ENCODE data around the gene CYSTM1. TPM values are rescaled to one million over a fixed set of nuclear protein-coding genes. Genes with fewer than 3 reads are reported as not detected.

The CYSTM1 gene
- total RNA-seq, 4 donors from 2014 or later = 44.9 to 77.6 (median 63.5) TPM

DNA sequence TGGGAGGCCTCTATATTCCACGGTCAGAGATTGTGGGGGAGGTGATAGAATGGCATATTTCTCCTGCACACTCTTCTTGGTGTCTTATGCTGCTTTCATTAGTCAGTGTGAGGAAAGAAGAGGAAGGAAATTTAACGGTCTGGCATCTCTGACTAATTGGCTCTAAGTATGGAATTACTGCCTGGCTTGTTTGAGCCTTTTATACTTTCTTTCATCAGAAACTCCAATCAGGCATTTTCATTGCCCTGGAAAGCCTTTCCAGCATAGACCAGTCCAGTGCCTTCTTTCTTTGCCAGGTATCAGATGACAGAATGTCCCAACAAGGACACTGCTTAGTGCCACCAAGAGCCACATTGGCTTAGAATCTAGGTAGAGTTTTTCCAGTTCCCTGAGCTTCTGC is 30.2 kb downstream of the CYSTM1 start:
- Histone ChIP-seq H3K4me3 (no peak overlapping the region), H3K9me3 (no peaks in the 10 kb centered on the region), H3K4me1 (peaks cover 0 to 9% (median 0%) of the 10 kb centered on the region in 4 donors), H3K36me3 (peaks cover 0 to 7% (median 0%) of the 10 kb centered on the region in 3 donors), H3K27ac (no peak overlapping the region), H3K27me3 (no peaks in the 10 kb centered on the region)
- no peak for DNase-seq (ENCODE audit: low spot score in 2 of 2)
- no peak for TF ChIP-seq CTCF (IDR thresholded peaks at IDR 0.05)
- no peak for TF ChIP-seq EP300 (IDR thresholded peaks at IDR 0.05)
- TF ChIP-seq POLR2A (IDR thresholded peaks at IDR 0.05) = no peak
- WGBS, 2 donors = 28 to 36% methylated on average over 2 of the region's 2 CpGs

DNA sequence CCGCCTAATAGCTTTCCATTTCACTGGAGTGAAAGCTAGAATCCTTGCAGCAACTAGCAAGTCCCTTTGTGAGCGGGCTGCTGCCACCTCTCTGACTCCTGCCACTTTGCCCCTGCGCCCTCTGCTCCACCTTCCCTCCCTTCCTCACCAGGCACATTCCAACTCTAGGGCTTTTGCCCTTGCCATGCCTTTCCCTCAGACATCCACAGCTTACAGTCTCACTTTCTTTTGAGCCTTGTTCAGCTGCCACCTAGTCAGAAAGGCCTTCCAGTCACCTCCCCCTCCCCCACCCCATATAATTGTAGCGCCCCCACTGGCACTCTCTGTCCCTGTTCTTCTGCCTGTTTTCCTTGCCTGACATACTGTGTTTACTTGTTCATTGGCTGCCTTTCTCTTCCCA is 31.0 kb downstream of the CYSTM1 start:
- H3K27ac ChIP-seq = no peak overlapping the region
- no peak for DNase-seq (ENCODE audit: low spot score in 2 of 2)
- TF ChIP-seq POLR2A (IDR thresholded peaks at IDR 0.05) (no peak), CTCF (IDR thresholded peaks at IDR 0.05) (no peak), EP300 (IDR thresholded peaks at IDR 0.05) (no peak)
- no peak overlapping the region for H3K4me3 ChIP-seq
- peaks cover 0 to 9% (median 0%) of the 10 kb centered on the region in 4 donors for H3K4me1 ChIP-seq
- no peaks in the 10 kb centered on the region for H3K27me3 ChIP-seq
- WGBS, 2 donors = 71 to 77% methylated on average over 4 of the region's 4 CpGs
- H3K36me3 ChIP-seq = peaks cover 0 to 7% (median 0%) of the 10 kb centered on the region in 3 donors
- H3K9me3 ChIP-seq = no peaks in the 10 kb centered on the region

DNA sequence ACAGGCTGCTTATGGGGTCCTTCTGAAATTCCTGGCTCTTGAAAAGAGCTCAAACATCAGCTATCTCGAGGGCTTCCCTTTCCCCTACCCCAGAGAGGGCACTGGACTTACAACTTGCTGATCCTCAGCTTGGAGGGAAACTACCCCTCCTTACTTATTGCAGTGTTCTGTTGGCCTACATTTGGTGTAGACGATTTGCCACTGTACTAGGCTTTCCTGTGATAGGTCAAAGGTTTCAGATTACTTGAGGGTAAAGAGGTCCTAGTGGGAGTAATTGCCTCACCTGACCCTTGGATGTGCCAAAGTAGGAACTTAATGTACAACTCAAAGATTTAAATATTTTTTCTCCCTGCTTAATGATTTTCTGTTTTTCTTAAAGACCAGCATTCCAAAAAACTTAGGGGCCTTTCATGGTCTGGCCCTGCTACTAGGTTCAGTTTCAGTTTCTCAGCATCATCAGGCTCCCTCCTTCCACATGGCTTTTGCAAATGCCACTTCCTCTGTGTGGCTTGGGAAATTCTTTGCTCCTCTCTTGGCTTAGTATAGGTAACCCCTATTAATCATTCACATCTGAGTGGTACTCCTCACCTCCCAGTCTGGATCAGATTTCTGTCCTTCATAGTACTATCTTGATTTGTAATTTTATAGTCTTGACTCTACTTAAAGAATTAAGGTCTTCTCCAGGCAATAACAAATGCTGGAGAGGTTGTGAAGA is 32.4 kb downstream of the CYSTM1 start:
- Histone ChIP-seq H3K4me3 (no peak overlapping the region), H3K36me3 (peaks cover 0 to 7% (median 0%) of the 10 kb centered on the region in 3 donors), H3K9me3 (no peaks in the 10 kb centered on the region), H3K27me3 (no peaks in the 10 kb centered on the region), H3K4me1 (peaks cover 0 to 9% (median 0%) of the 10 kb centered on the region in 4 donors), H3K27ac (no peak overlapping the region)
- TF ChIP-seq POLR2A (IDR thresholded peaks at IDR 0.05) (no peak), CTCF (IDR thresholded peaks at IDR 0.05) (no peak), EP300 (IDR thresholded peaks at IDR 0.05) (no peak)
- WGBS, 2 donors = 43 to 65% methylated on average over 2 of the region's 2 CpGs
- no peak for DNase-seq (ENCODE audit: low spot score in 2 of 2)

- H3K4me3 ChIP-seq = no peak overlapping the region
- H3K4me1 ChIP-seq = peaks cover 0 to 9% (median 0%) of the 10 kb centered on the region in 4 donors
- no peaks in the 10 kb centered on the region for H3K27me3 ChIP-seq
- no peak overlapping the region for H3K27ac ChIP-seq
- H3K9me3 ChIP-seq = no peaks in the 10 kb centered on the region
- DNase-seq (ENCODE audit: low spot score in 2 of 2) = no peak
- H3K36me3 ChIP-seq = peaks cover 0 to 7% (median 0%) of the 10 kb centered on the region in 3 donors
- TF ChIP-seq EP300 (IDR thresholded peaks at IDR 0.05) (no peak), CTCF (IDR thresholded peaks at IDR 0.05) (no peak), POLR2A (IDR thresholded peaks at IDR 0.05) (no peak)
Measured at GRCh38 chr5:140208065-140208464, 33.1 kb downstream of the CYSTM1 start.

GRCh38 chr5:140213370-140213983 is 38.5 kb downstream of the CYSTM1 start:
- WGBS, 2 donors = 96 to 97% methylated on average over 1 of the region's 1 CpG
- Histone ChIP-seq H3K9me3 (no peaks in the 10 kb centered on the region), H3K27ac (no peak overlapping the region), H3K27me3 (no peaks in the 10 kb centered on the region), H3K4me1 (peaks cover 0 to 6% (median 0%) of the 10 kb centered on the region in 4 donors), H3K36me3 (no peaks in the 10 kb centered on the region), H3K4me3 (no peak overlapping the region)
- no peak for DNase-seq (ENCODE audit: low spot score in 2 of 2)
- no peak for TF ChIP-seq CTCF (IDR thresholded peaks at IDR 0.05)
- no peak for TF ChIP-seq POLR2A (IDR thresholded peaks at IDR 0.05)
- TF ChIP-seq EP300 (IDR thresholded peaks at IDR 0.05) = no peak
